SKM-1 treated with dmso at 0.1 percent for 144 hours (cell line): ENCODE results near the gene TRHDE.

Experiments
- DNase-seq: peaks from one replicate; lab custom pipeline; 2025; ENCODE audit not compliant: unreplicated experiment; lab: John Stamatoyannopoulos, UW

The TRHDE gene

GRCh38 chr12:72716221-72716620, 444.1 kb downstream of the TRHDE start:
- no peak for DNase-seq

- no peak for DNase-seq
Measured at GRCh38 chr12:72717036-72717435, 444.9 kb downstream of the TRHDE start.
